ENCODE results near the gene DUSP19.

DNA sequence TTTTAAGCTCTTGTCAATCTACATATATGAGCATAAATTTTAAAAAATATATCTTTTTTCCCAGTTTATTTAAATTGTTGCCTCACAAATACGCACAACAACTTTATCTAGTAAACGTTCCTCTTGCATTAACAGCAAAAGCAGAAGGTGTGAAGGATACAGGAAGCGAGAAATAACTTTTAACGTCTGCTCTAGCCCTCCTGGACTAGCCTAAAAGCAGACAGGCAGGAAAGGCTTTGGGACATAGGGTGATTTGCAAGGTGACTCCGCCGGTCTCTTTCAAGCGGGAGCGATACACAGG, 434 bp upstream of the DUSP19 start:
- TF ChIP-seq, protein P1, sequence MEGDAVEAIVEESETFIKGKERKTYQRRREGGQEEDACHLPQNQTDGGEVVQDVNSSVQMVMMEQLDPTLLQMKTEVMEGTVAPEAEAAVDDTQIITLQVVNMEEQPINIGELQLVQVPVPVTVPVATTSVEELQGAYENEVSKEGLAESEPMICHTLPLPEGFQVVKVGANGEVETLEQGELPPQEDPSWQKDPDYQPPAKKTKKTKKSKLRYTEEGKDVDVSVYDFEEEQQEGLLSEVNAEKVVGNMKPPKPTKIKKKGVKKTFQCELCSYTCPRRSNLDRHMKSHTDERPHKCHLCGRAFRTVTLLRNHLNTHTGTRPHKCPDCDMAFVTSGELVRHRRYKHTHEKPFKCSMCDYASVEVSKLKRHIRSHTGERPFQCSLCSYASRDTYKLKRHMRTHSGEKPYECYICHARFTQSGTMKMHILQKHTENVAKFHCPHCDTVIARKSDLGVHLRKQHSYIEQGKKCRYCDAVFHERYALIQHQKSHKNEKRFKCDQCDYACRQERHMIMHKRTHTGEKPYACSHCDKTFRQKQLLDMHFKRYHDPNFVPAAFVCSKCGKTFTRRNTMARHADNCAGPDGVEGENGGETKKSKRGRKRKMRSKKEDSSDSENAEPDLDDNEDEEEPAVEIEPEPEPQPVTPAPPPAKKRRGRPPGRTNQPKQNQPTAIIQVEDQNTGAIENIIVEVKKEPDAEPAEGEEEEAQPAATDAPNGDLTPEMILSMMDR (IDR thresholded peaks at IDR 0.05), result no peak
- TF ChIP-seq EZH2 (IDR thresholded peaks at IDR 0.05; ENCODE audit: borderline replicate concordance, insufficient read depth, low read depth, low read length, poor library complexity, severe bottlenecking), result no peak

All from B cell (primary cell).